ENCODE results near the gene ETS1.

Gene ETS1

DNA sequence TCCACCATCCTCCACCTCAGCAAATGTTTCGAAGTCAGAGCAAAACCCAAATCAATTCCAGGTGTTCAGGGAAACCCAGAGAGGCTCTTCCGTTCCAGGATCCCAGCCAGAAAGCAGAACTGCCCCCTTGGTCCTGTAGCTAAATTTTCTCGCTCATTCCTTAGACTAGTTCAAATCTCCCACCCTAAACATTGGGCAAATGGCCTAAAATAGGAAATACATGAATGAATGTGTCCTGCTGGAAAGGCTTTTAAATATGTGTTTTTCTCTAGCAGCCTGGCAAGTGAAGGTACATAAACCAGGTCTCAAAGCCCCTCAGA is 89.6 kb downstream of the ETS1 start:
- no peak for DNase-seq
- H3K27ac ChIP-seq: no peak overlapping the region
- H3K9me3 ChIP-seq (ENCODE audit: severe bottlenecking): no peaks in the 10 kb centered on the region
- no peaks in the 10 kb centered on the region for H3K27me3 ChIP-seq (ENCODE audit: insufficient read depth, low read depth, severe bottlenecking)
- TF ChIP-seq, protein P1, sequence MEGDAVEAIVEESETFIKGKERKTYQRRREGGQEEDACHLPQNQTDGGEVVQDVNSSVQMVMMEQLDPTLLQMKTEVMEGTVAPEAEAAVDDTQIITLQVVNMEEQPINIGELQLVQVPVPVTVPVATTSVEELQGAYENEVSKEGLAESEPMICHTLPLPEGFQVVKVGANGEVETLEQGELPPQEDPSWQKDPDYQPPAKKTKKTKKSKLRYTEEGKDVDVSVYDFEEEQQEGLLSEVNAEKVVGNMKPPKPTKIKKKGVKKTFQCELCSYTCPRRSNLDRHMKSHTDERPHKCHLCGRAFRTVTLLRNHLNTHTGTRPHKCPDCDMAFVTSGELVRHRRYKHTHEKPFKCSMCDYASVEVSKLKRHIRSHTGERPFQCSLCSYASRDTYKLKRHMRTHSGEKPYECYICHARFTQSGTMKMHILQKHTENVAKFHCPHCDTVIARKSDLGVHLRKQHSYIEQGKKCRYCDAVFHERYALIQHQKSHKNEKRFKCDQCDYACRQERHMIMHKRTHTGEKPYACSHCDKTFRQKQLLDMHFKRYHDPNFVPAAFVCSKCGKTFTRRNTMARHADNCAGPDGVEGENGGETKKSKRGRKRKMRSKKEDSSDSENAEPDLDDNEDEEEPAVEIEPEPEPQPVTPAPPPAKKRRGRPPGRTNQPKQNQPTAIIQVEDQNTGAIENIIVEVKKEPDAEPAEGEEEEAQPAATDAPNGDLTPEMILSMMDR (IDR thresholded peaks at IDR 0.05; ENCODE audit: low read depth, low read length): no peak
- no peak overlapping the region for H3K4me3 ChIP-seq (ENCODE audit: low read depth, low read length)
- H3K36me3 ChIP-seq: no peaks in the 10 kb centered on the region

DNA sequence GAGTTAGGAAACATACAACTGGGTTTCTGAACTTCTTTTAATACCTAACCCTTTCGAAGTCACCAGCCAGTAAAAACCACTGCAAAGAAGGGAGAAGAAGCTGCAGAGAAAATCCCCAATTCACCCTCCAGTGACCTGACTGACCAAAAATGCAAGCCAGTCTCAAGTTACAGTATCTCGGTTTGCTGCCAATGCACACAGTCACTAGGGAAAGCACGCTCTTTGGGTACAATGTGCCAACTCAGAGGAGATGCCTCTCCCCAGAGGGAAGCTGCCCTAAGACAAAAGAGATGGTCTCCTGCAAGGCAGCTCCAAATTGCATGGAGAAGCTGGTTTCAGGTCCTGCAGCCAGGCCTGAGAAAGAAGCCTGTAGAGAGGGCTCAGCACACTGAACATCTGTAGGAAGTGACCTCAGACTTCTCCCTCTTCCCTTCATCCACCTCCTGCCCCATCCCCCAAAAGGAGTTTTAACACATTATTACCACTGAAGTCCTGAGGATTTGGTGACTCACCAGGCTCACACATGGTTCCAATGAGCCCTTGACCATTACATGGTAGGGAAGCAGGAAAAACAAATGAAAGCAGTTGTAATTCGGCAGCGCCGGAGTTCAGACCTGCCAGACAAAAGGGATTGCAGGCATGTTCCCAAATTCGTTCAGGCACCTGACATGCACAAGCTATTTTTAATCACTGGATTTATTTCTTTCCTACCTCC is 90.1 kb downstream of the ETS1 start:
- Histone ChIP-seq H3K27ac (no peak overlapping the region), H3K27me3 (ENCODE audit: insufficient read depth, low read depth, severe bottlenecking) (no peaks in the 10 kb centered on the region), H3K36me3 (no peaks in the 10 kb centered on the region), H3K4me3 (ENCODE audit: low read depth, low read length) (no peak overlapping the region), H3K9me3 (ENCODE audit: severe bottlenecking) (no peaks in the 10 kb centered on the region)
- TF ChIP-seq, protein P1 (IDR thresholded peaks at IDR 0.05; ENCODE audit: low read depth, low read length): no peak
- no peak for DNase-seq

DNA sequence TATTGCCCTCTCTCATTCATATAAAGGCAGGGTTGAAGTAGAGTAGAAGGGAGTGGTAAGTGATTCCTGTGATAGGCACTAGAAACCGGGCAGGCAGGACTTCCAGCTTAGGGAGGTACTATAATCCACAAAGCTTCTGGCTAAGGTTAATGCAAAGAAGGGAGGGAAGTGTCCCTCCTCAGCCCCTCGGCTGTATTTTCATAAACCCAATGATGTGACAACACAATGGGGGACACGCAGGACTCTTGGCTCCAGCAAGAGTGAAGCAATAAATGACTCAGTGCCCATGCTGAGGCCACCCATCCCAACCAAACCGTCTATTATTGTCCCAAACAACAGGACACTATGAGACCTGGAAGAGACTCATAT is 90.7 kb downstream of the ETS1 start:
- no peak overlapping the region for H3K4me3 ChIP-seq (ENCODE audit: low read depth, low read length)

DNA sequence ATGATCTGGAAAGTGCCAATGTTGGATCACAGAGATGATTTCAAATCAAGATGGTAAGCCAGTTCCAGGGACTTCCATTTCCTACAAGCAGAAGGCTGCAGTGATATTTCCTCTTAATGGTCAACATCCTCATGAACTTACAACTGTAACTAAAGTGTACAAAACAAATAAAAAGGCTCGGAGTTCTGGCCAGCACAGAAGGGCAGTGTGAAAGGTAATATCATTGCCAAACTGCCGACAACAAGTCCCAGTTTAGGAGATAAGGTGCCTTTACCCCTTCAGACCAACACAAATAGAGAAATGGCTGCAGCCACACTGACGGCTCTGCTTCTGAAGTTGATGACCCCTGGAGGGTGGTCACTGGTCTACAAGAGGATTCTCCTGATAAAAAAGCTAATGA is 91.1 kb downstream of the ETS1 start:
- no peak for DNase-seq
- Histone ChIP-seq H3K4me3 (ENCODE audit: low read depth, low read length) (no peak overlapping the region), H3K36me3 (no peaks in the 10 kb centered on the region), H3K27ac (no peak overlapping the region), H3K9me3 (ENCODE audit: severe bottlenecking) (no peaks in the 10 kb centered on the region), H3K27me3 (ENCODE audit: insufficient read depth, low read depth, severe bottlenecking) (no peaks in the 10 kb centered on the region)
- TF ChIP-seq, protein P1 (IDR thresholded peaks at IDR 0.05; ENCODE audit: low read depth, low read length): no peak

More for the DNA sequence above, 90.7 kb downstream of the ETS1 start:
- Histone ChIP-seq H3K27me3 (ENCODE audit: insufficient read depth, low read depth, severe bottlenecking) (no peaks in the 10 kb centered on the region), H3K9me3 (ENCODE audit: severe bottlenecking) (no peaks in the 10 kb centered on the region), H3K36me3 (no peaks in the 10 kb centered on the region), H3K27ac (no peak overlapping the region)
- DNase-seq: no peak
- TF ChIP-seq, protein P1 (IDR thresholded peaks at IDR 0.05; ENCODE audit: low read depth, low read length): no peak

DNA sequence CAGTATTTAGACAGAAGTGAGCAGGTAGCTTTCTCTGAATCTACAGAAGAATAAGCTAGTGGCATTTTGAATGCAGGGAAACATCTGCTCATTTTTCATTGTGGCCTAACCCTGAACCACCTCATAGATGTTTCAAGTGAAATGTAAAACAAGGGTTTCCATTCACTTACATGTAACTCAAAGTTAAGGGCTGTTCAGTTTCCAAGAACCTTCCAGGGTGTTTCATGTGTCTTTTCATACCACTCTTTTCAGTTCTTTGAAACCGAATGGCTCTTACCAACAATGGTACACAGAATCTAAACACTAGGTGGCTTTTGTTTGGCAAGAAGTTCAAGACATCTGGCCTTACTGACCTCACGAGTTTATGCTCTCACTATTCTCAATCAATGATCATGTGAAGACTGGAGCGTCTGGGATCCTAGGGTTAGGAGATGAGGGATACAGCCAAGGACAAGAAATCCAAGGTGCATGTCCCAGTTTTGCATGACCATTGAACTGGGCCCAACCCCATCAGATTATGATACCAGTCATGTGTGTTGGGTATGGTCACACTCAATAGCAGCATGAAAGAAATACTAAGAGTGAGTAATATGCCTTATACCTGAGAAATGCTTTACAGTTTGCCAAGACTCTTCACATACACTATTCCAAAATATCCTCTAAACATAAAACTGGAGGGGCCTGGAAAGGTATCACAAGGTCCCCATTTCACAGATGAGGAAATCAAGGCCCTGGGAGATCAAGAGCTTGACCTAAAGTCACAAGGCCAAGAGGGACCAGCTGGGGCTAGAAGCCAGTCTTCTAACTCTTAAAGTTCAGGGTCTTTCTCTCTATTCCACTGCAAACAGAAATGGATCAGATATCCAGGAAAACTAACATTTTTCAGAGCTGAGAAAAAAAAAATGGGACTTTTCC is 92.7 kb downstream of the ETS1 start:
- H3K27me3 ChIP-seq (ENCODE audit: insufficient read depth, low read depth, severe bottlenecking): no peaks in the 10 kb centered on the region
- H3K27ac ChIP-seq: no peak overlapping the region
- H3K36me3 ChIP-seq: no peaks in the 10 kb centered on the region
- TF ChIP-seq, protein P1 (IDR thresholded peaks at IDR 0.05; ENCODE audit: low read depth, low read length): no peak
- H3K9me3 ChIP-seq (ENCODE audit: severe bottlenecking): no peaks in the 10 kb centered on the region
- no peak overlapping the region for H3K4me3 ChIP-seq (ENCODE audit: low read depth, low read length)
- no peak for DNase-seq

Measured in WERI-Rb-1 (cell line).